BLaER1 (cell line): ENCODE measurements around the gene PLAGL2.
"Not testable (repeated sequence)": the region's sequence is repeated elsewhere in the genome, so short reads cannot be mapped to it uniquely, and the experiment has no call there.

ENCODE experiments used
- H3K27ac ChIP-seq: shearing (Covaris generic); formaldehyde crosslinking; 2 replicates; pipeline ENCODE4 v1.8.1; 2022
- H3K27me3 ChIP-seq: shearing (Covaris generic); formaldehyde crosslinking; 2 replicates; pipeline ENCODE4 v1.8.1; 2022
- H3K36me3 ChIP-seq: shearing (Covaris generic); formaldehyde crosslinking; 2 replicates; pipeline ENCODE4 v1.8.1; 2022
- H3K4me1 ChIP-seq: shearing (Covaris generic); formaldehyde crosslinking; 2 replicates; pipeline ENCODE4 v1.8.1; 2022
- H3K4me2 ChIP-seq: shearing (Covaris generic); formaldehyde crosslinking; 2 replicates; pipeline ENCODE4 v1.8.1; 2022
- H3K4me3 ChIP-seq: shearing (Covaris generic); formaldehyde crosslinking; 2 replicates; pipeline ENCODE4 v1.8.1; 2022
- H3K9ac ChIP-seq: shearing (Covaris generic); formaldehyde crosslinking; 2 replicates; pipeline ENCODE4 v1.8.1; 2022
- H3K9me3 ChIP-seq: shearing (Covaris generic); formaldehyde crosslinking; 2 replicates; pipeline ENCODE4 v1.8.1; 2022
- H4K20me1 ChIP-seq: shearing (Covaris generic); formaldehyde crosslinking; 2 replicates; pipeline ENCODE4 v1.8.1; 2022
- Cebpa-rat ChIP-seq: shearing (Covaris generic); IDR thresholded peaks from 2 replicates; pipeline ENCODE4 v1.8.1; 2022

Gene PLAGL2

DNA sequence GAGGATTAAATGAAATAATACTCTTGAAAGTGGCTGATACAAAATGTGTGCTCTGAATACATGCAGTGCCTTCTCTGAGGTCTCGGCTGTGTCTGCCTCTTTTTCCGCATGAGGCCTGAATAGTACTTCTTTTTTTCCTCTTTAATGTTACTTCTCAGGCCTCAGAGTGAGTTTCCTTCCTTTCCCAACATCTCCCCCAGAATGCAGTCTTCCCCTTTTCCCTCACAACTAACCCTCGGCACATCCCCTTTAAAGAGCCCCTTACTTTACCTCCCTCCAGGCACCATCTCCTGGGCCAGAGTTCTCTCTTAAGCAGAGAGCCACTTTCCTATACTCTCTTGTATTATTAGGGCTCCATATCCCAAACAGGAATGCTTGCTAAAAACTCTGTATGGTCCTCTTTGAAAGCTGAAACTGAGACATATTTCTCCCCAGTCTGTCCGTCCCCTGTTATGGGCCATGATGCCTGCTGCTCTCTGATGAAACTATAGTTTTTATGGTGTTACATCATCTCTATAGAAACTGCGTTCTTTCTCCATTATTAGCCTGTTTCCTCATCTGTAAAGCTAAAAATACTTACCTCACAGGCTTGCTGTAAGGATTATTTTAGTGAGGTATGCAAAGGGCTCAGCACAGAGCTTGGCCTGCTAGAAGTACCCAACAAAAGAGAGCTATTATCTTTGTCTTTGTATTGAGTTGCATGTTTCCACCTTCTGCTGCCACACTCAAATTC lies 2.3 kb downstream of the PLAGL2 start:
- Histone ChIP-seq H3K4me3 (peak overlapping the region; percentile 98), H3K27me3 (no peaks in the 10 kb centered on the region), H3K9me3 (no peaks in the 10 kb centered on the region), H3K27ac (peak overlapping the region; percentile 97), H3K4me2 (peak overlapping the region; percentile 100), H3K4me1 (peaks cover 59% of the 10 kb centered on the region), H4K20me1 (peaks cover 71% of the 10 kb centered on the region), H3K36me3 (peaks cover 55% of the 10 kb centered on the region), H3K9ac (peak overlapping the region; percentile 99)
- no peak for TF ChIP-seq Cebpa-rat

DNA sequence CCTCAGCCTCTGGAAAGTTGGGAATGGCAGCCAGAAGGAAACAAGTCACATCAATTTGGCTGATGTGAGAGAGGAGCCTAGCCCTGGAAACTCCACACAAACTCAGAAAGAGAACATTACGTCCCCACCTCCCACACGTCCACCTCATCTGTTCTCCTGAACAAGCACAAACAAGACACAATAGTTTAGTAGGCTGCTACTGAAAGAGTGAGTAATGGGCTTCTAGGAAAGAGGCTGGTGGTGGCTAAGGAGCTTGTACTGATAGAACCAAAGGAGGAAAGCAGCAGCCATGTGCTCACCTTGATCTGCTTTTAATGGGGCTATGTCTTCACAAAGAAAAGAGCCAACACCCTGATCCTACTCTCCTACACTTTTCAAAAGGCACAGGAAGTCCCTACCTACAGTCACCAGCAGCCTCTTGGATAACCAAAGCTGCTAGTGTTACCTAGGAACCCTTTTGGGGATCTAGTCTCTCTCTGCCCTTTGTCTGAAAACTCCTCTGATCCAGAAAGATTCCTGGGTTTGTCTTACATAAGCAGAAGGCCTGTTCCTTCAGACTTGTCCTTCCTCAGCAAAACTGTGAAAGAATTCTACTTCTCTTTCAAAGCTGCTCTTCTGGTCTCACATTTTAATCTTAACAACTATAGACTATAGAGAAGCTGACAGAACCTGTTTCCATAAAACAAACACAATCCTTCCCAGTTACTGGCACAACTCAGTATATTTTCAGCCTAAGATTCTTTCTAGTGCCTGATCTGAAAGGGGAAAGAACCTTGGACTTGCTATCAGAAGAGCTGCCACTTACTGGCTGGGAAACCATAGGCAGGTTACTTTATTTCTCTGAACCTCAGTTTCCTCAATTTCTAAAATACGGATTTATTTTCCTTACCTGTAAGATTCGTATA lies 3.1 kb downstream of the PLAGL2 start:
- H3K36me3 ChIP-seq, result peaks cover 55% of the 10 kb centered on the region
- H3K4me2 ChIP-seq, result peak overlapping the region; percentile 100
- H3K9me3 ChIP-seq, result no peaks in the 10 kb centered on the region
- TF ChIP-seq Cebpa-rat, result no peak
- H3K4me3 ChIP-seq, result peak overlapping the region; percentile 98; the same call in 1 of the 2 replicates
- H4K20me1 ChIP-seq, result peaks cover 79% of the 10 kb centered on the region
- peaks cover 60% of the 10 kb centered on the region for H3K4me1 ChIP-seq
- H3K27me3 ChIP-seq, result no peaks in the 10 kb centered on the region
- H3K27ac ChIP-seq, result peak overlapping the region; percentile 97
- H3K9ac ChIP-seq, result peak overlapping the region; percentile 99; the same call in 1 of the 2 replicates

DNA sequence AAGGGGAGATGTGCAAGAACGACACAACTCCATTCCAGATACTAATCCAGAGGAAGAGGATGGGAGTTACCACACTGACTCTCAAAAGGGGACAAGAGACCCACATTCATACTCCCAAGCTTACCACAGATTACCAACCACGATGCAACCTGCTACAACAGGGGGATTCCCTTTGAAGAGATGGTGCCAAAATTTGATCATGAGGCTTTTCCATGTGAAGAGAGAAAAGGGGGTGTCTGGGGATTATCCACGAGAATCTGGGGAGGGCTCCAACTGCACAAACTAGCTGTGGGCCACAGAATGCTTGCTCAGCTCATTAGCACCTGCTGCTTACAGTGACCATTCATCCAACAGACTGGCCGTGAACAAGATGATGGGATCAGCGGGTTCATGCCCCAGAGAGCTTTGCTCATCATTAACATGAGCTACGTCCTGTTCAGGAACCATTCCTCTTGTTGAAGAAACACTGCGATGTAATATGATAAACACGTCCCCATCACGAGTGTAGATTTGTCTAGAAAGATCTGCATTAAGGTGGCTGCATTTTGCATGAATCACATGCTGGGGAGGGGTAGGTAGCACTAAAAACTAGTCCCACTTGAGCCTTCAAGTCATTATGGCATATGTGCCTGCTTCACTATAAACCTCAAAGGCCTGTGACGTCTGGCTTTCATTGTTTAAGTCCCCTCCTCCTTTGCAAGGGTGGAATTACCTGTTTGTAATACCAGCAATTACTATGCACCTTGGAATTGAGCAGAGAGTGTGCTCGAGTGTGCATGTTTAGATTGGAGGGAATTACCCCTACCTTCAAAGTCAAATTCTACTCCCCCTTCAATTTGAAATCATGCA lies 4.0 kb downstream of the PLAGL2 start:
- Histone ChIP-seq H3K4me1 (peaks cover 51% of the 10 kb centered on the region), H3K9me3 (no peaks in the 10 kb centered on the region), H3K27me3 (no peaks in the 10 kb centered on the region), H3K27ac (no peak overlapping the region), H3K4me3 (no peak overlapping the region), H3K4me2 (peak overlapping the region; percentile 100), H4K20me1 (peaks cover 87% of the 10 kb centered on the region), H3K9ac (peak overlapping the region; percentile 99; the same call in 1 of the 2 replicates), H3K36me3 (peaks cover 62% of the 10 kb centered on the region)
- no peak for TF ChIP-seq Cebpa-rat

DNA sequence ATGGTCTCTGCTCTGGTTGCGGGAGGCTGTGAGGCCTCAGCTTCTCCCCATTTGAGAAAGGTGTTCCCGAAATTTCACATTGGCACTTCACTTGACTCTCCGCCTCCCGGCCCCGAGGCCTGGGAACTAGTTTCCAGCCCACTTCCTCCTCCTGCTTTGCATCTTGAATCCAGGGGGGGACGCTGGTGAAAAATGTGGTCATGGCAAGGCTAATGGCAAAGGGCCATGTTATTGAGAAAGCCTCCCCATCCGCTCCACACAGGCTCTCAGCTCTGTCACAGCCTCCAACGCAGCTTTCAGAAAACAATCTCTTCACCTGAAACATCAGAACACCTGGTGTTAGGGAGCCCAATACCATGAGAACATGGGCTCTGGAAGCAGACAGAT lies 5.6 kb downstream of the PLAGL2 start:
- Histone ChIP-seq H4K20me1 (peaks cover 100% of the 10 kb centered on the region), H3K4me3 (no peak overlapping the region), H3K4me1 (peaks cover 45% of the 10 kb centered on the region), H3K36me3 (peaks cover 78% of the 10 kb centered on the region), H3K4me2 (no peak overlapping the region), H3K27me3 (no peaks in the 10 kb centered on the region), H3K9me3 (no peaks in the 10 kb centered on the region), H3K27ac (no peak overlapping the region), H3K9ac (no peak overlapping the region)
- no peak for TF ChIP-seq Cebpa-rat

DNA sequence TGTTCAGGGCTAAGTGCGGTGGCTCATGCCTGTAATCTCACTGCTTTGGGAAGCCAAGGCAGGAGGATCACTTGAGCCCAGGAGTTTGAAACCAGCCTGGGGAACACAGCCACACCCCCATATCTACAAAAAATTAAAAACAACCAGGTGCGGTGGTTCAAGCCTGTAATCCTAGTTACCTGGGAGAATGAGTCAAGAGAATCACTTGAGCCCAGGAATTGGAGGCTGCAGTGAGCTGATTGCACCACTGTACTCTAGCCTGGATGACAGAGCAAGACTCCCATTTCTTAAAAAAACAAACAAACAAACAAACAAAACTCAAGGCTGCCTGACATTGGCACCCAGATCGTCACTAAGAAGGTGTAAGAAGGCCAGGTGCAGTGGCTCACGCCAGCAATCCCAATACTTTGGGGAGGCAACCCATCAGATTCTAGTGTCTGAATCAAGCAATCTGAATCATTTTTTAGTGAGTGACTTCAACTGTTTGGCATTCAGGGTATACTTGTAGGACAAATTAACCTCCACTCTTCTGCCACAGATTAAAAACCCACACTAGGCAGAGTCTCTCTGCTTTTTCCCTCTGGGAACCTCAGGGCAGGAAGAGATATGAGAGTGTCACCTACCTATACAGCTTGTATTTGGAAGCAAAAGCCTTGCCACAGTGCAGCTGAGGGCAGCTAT lies 6.1 kb downstream of the PLAGL2 start:
- H3K4me2 ChIP-seq, result no peak overlapping the region
- no peaks in the 10 kb centered on the region for H3K9me3 ChIP-seq
- no peaks in the 10 kb centered on the region for H3K27me3 ChIP-seq
- no peak for TF ChIP-seq Cebpa-rat
- H4K20me1 ChIP-seq, result peaks cover 100% of the 10 kb centered on the region
- H3K4me3 ChIP-seq, result no peak overlapping the region
- no peak overlapping the region for H3K9ac ChIP-seq
- peaks cover 84% of the 10 kb centered on the region for H3K36me3 ChIP-seq
- H3K4me1 ChIP-seq, result peaks cover 40% of the 10 kb centered on the region
- H3K27ac ChIP-seq, result no peak overlapping the region

DNA sequence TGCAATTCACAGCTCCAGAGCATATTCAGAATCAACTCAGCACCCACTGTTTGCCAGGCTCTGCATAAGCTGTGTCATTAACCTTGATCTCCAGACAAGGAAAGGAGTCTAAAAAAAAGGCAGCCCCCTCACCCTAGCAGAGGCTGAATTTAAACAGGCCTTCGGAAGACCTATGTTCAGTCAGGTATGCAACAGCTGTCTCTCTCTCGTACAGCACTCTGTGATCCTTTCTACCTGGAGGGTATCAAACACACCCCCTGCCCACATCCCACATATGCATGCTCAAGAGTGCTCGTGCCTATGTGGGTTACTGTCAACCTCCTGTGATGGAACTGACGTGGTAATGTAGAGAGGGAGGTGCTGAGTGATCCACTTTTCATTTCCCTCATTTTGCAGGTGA lies 8.5 kb downstream of the PLAGL2 start:
- Histone ChIP-seq H3K4me1 (peaks cover 16% of the 10 kb centered on the region), H3K9me3 (no peaks in the 10 kb centered on the region), H3K4me3 (no peak overlapping the region), H4K20me1 (peaks cover 100% of the 10 kb centered on the region), H3K4me2 (no peak overlapping the region), H3K27me3 (no peaks in the 10 kb centered on the region), H3K27ac (no peak overlapping the region), H3K36me3 (peaks cover 100% of the 10 kb centered on the region), H3K9ac (no peak overlapping the region)
- no peak for TF ChIP-seq Cebpa-rat

DNA sequence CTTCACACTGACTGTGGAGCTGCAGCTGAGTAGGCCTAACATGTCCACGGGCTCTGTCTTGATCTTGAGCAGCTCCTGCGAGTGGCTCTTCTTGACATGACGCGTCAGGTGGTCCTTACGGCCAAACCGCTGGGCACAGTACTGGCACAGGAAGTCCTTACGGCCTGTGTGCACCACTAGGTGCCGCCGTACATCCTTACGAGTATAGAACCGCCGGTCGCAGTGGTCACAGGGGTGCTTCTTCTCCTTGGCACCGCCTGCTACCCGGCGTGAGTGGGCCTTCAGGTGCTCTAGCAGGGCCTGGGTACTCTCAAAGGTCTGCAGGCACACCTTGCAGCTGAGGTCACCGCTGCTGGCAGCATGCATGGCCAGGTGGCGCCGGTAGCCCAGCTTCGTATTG lies 10.4 kb downstream of the PLAGL2 start:
- peaks cover 96% of the 10 kb centered on the region for H3K36me3 ChIP-seq
- H3K4me2 ChIP-seq, H3K9me3 ChIP-seq, H3K27me3 ChIP-seq, H3K27ac ChIP-seq, H3K4me1 ChIP-seq, H3K9ac ChIP-seq, H3K4me3 ChIP-seq: not testable (repeated sequence)
- peaks cover 100% of the 10 kb centered on the region for H4K20me1 ChIP-seq

DNA sequence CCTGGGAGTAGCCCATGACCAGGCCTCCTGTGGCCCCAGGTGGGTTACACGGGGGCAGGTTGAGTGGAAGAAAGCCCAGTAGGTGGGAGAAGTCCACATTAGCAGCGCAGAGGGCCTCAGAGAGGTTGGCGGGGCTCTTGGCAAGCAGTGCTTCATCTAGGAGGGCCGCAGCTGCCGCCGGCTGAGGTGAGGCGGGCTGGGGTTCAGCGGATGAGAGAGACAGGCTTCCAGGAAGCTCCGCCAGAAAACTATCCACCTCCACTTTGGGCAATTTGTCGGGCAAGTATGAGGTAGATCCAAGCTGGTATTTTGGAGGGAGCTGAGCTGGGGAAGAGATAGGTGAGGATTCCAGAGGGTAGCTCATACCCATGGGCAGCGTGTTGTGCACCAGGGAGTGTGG lies 10.9 kb downstream of the PLAGL2 start:
- not testable (repeated sequence) for H3K27ac ChIP-seq, H3K4me3 ChIP-seq, H3K4me2 ChIP-seq, H3K27me3 ChIP-seq, H3K4me1 ChIP-seq, H3K9me3 ChIP-seq, H3K9ac ChIP-seq
- peaks cover 100% of the 10 kb centered on the region for H4K20me1 ChIP-seq
- peaks cover 93% of the 10 kb centered on the region for H3K36me3 ChIP-seq

DNA sequence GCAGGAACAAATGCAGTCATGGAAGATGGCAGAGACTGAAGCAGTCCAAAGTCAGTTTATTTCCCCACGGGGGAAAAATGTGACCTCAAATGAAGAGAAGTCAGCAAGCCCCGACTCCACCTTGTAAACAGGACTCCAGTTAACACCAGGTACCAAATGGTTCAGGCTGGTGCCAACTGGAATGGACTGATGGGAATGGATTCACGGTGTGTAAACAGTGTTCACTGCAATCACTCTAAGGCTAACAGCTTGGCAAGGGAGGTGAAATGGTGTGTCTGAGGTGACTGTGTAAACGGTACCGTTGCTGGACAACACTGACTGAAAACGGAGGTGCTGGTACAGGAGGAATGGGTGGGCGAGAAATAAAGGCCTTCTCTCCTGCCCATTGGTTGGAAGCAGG lies 12.0 kb downstream of the PLAGL2 start:
- H3K36me3 ChIP-seq, result peaks cover 87% of the 10 kb centered on the region
- H4K20me1 ChIP-seq, result peaks cover 100% of the 10 kb centered on the region
- peaks cover 12% of the 10 kb centered on the region for H3K27me3 ChIP-seq

More for the DNA sequence above, 12.0 kb downstream of the PLAGL2 start:
- no peaks in the 10 kb centered on the region for H3K9me3 ChIP-seq
- TF ChIP-seq Cebpa-rat, result no peak
- H3K9ac ChIP-seq, result no peak overlapping the region
- no peak overlapping the region for H3K4me2 ChIP-seq
- peaks cover 16% of the 10 kb centered on the region for H3K4me1 ChIP-seq
- H3K4me3 ChIP-seq, result no peak overlapping the region
- H3K27ac ChIP-seq, result no peak overlapping the region
